Left lung (tissue), 10 donors: ENCODE results near the gene ADAMTS2. TPM values are rescaled to one million over a fixed set of nuclear protein-coding genes. Genes with fewer than 3 reads are reported as not detected.

Source experiments
- ATAC-seq: fragments of 200-7000 bp; cut with Tn5 transposase; one replicate; pipeline ENCODE4 v1.9.1; 2020; ENCODE audit warnings: moderate library complexity
- DNase-seq, 4 donors: peaks; one replicate each; pipeline ENCODE4 v3.0.0-alpha.2; 2013 to 2020
- H3K27ac ChIP-seq, 2 donors: fragments of 200-600 bp; sonication (generic) in 1 of 2; one replicate each; pipeline versions ENCODE4 v1.5.0 to v1.8.0; 2020 to 2021
- H3K27me3 ChIP-seq, 2 donors: fragments of 200-600 bp; sonication (generic) in 1 of 2; one replicate each; pipeline versions ENCODE4 v1.5.0 to v1.8.0; 2020 to 2021
- H3K36me3 ChIP-seq, 2 donors: fragments of 200-600 bp; sonication (generic) in 1 of 2; one replicate each; pipeline versions ENCODE4 v1.5.0 to v1.8.0; 2020 to 2021
- H3K4me1 ChIP-seq, 2 donors: fragments of 200-600 bp; one replicate each; pipeline ENCODE4 v1.8.0; 2021
- H3K4me3 ChIP-seq, 2 donors: fragments of 200-600 bp; sonication (generic) in 1 of 2; one replicate each; pipeline versions ENCODE4 v1.5.0 to v1.8.0; 2020 to 2021; ENCODE audit warnings: mild to moderate bottlenecking in 1 of 2
- H3K9me3 ChIP-seq, 2 donors: fragments of 200-600 bp; sonication (generic) in 1 of 2; one replicate each; pipeline versions ENCODE4 v1.5.0 to v1.8.0; 2020 to 2021
- intact Hi-C, 2 donors: fragments of 100-400 bp; cut with DNase I; formaldehyde crosslinking; loops; one replicate each; pipeline versions ENCODE4 v1.11.2 to v1.14.2; 2022
- polyA plus RNA-seq, 6 donors: library from polyadenylated mRNA; unstranded; fragments of 120-200 nt; gene quantifications; one replicate each; pipeline ENCODE4 v1.2.1, GENCODE V29; 2013; ENCODE audit not compliant: insufficient read length in 6 of 6
- total RNA-seq, 2 donors: library from RNA; stranded (reverse); fragmentation: NEBNext Ultra II Directional; extraction: Animal tissue kit (Norgen Biotek cat#: 25700); gene quantifications; one replicate each; pipeline ENCODE4 v1.2.1, GENCODE V29; 2021
- TF ChIP-seq, protein P1 (sequence below), 2 donors: fragments of 200-600 bp; sonication (generic) in 1 of 2; IDR thresholded peaks; one replicate each; pipeline versions ENCODE4 v1.5.0 to v1.8.0; 2021; ENCODE audit warnings: antibody characterized with exemption in 2 of 2
- donor health status: DM: no; HTN: yes; CAD: no.
- donor health status: DM: no; HTN: no; CAD: no.

The ADAMTS2 gene
- total and polyA plus RNA-seq, 8 donors = 27.5 to 68.2 (median 36.0) TPM

DNA sequence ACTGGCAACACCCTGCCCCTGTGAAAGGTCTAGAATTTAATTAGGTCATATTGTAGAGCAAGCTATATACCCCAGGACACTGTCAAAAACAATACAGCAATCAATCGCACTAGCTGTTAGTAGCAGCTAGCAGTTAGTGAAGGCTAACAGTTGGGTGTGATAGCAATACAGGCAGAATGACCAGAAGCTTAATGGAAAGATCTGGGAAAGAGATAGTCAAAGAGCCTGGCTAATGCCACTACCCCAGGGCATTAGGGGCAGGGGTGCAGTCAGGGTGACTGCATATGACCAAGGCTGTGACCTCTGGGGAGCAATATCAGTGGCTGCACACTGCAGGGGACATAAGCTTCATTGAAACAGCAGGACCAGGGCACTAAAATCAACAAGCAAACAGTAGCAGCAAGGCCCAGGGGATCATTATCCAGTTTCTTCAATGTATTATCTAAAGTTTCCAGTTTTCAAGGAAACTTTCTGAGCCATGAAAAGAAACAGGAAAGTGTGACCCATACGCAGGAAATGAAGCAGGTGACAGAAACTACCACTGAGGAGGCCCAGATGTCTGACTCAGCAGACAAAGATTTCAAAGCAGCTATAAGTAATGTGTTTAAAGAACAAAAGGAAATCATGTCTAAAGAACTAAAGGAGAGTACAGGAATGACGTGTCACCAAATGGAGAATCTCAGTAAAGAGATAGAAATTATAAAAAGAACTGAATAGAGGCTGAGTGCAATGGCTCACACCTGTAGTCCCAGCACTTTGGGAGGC is 202.6 kb downstream of the ADAMTS2 start:
- no peaks in the 10 kb centered on the region for H3K27me3 ChIP-seq
- ATAC-seq (no peak), DNase-seq (peak in 1 of 4 donors; percentile 7)
- no peaks in the 10 kb centered on the region for H3K9me3 ChIP-seq
- no peaks in the 10 kb centered on the region for H3K4me1 ChIP-seq
- H3K27ac ChIP-seq = no peak overlapping the region
- TF ChIP-seq, protein P1, sequence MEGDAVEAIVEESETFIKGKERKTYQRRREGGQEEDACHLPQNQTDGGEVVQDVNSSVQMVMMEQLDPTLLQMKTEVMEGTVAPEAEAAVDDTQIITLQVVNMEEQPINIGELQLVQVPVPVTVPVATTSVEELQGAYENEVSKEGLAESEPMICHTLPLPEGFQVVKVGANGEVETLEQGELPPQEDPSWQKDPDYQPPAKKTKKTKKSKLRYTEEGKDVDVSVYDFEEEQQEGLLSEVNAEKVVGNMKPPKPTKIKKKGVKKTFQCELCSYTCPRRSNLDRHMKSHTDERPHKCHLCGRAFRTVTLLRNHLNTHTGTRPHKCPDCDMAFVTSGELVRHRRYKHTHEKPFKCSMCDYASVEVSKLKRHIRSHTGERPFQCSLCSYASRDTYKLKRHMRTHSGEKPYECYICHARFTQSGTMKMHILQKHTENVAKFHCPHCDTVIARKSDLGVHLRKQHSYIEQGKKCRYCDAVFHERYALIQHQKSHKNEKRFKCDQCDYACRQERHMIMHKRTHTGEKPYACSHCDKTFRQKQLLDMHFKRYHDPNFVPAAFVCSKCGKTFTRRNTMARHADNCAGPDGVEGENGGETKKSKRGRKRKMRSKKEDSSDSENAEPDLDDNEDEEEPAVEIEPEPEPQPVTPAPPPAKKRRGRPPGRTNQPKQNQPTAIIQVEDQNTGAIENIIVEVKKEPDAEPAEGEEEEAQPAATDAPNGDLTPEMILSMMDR (IDR thresholded peaks at IDR 0.05) = no peak
- no peak overlapping the region for H3K4me3 ChIP-seq
- no peaks in the 10 kb centered on the region for H3K36me3 ChIP-seq
- intact Hi-C loops = no loop called here

DNA sequence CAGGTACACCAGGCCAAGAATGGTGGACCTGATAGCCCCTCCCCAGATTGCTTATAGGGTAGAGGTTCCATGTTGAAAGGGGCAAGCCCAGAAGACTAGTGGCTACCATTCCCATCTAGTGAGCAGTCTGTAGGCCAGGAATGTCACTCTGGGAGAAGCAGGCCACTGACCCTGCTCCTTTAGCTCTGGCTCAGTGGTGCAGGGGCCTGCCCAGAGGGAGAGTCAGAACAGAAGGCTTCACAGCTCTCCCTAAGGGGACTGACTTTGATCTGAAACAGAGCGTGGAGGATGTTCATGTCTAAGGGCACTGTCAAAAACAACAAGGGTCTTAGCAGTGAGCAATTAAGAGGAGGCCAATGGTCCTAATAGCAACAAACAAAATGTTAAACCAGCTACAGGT is 203.4 kb downstream of the ADAMTS2 start:
- H3K36me3 ChIP-seq = no peaks in the 10 kb centered on the region
- H3K27me3 ChIP-seq = no peaks in the 10 kb centered on the region
- no peak overlapping the region for H3K4me3 ChIP-seq
- no peaks in the 10 kb centered on the region for H3K9me3 ChIP-seq
- intact Hi-C loops = no loop called here
- no peak for ATAC-seq
- no peaks in the 10 kb centered on the region for H3K4me1 ChIP-seq
- TF ChIP-seq, protein P1 (IDR thresholded peaks at IDR 0.05) = no peak
- H3K27ac ChIP-seq = no peak overlapping the region
- no peak for DNase-seq

DNA sequence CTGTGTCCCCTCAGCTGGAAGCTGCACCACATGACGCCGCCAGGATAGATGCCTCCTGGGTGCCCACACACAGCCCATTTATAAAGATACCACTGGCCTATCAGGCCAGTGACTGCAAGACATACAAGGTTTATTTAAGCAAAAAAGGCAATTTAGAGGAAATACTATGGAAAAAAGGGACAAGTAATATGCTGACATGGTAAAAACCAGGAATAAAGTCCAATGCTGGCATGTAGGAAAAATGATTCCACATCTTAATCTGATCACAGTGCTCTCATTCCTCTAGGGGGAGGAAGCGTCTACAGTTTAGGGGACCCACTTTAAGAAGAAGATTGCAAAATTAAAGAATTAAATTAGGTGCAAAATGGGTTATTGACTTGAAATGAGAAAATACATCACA is 205.0 kb downstream of the ADAMTS2 start:
- intact Hi-C loops = no loop called here
- DNase-seq (no peak), ATAC-seq (no peak)
- TF ChIP-seq, protein P1 (IDR thresholded peaks at IDR 0.05) = no peak
- peaks cover 0 to 6% of the 10 kb centered on the region in 2 donors for H3K27me3 ChIP-seq
- H3K9me3 ChIP-seq = no peaks in the 10 kb centered on the region
- H3K4me1 ChIP-seq = no peaks in the 10 kb centered on the region
- no peak overlapping the region for H3K27ac ChIP-seq
- no peaks in the 10 kb centered on the region for H3K36me3 ChIP-seq
- H3K4me3 ChIP-seq = no peak overlapping the region

DNA sequence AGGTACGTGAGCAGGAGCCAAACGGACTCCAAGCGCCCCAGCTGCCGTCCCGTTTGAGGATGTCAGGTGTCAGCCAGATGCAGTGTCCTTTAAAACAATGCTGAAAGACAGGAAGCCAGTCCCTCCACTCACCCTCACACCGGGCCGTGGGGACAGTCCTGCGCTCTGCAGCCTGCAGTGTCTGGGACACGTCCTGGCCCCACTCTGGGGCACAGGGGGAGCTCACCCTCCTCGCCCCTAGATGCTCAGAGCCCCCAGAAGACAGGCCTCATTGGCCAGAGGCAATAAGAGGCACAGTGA is 205.4 kb downstream of the ADAMTS2 start:
- no peak for ATAC-seq
- intact Hi-C loops = no loop called here

More for the DNA sequence above, 205.4 kb downstream of the ADAMTS2 start:
- H3K9me3 ChIP-seq = no peaks in the 10 kb centered on the region
- TF ChIP-seq, protein P1 (IDR thresholded peaks at IDR 0.05) = no peak
- no peaks in the 10 kb centered on the region for H3K4me1 ChIP-seq
- peaks cover 0 to 6% of the 10 kb centered on the region in 2 donors for H3K27me3 ChIP-seq
- H3K4me3 ChIP-seq = no peak overlapping the region
- DNase-seq = peak in 1 of 4 donors; percentile 61
- H3K27ac ChIP-seq = no peak overlapping the region
- H3K36me3 ChIP-seq = no peaks in the 10 kb centered on the region
